OCI-LY3 (cell line): ENCODE measurements around the gene CMAS.
"Not testable (repeated sequence)": the region's sequence is repeated elsewhere in the genome, so short reads cannot be mapped to it uniquely, and the experiment has no call there.

Experiments used
- H2AFZ ChIP-seq: fragments of 200-600, 300-600 bp; shearing (Covaris generic); 2 replicates; pipeline ENCODE4 v1.6.0; 2014; ENCODE audit warnings: antibody characterized with exemption, low read depth, low read length
- H3K27ac ChIP-seq: fragments of 200-600, 300-600 bp; sonication (generic); 2 replicates; pipeline ENCODE4 v1.5.1; 2014; ENCODE audit warnings: mild to moderate bottlenecking, low read length, moderate library complexity, mixed read lengths
- H3K27me3 ChIP-seq: fragments of 200-600, 300-600 bp; sonication (generic); 2 replicates; pipeline ENCODE4 v1.6.1; 2014; ENCODE audit warnings: low read depth, low read length, mixed read lengths
- H3K36me3 ChIP-seq: fragments of 200-600, 300-600 bp; sonication (generic); replicated peaks from 2 replicates; pipeline ENCODE3; 2014; ENCODE audit warnings: low read depth, low read length, mixed read lengths
- H3K4me1 ChIP-seq: fragments of 300-600, 200-600 bp; sonication (generic); 2 replicates; pipeline ENCODE4 v1.6.1; 2014; ENCODE audit warnings: low read length, mixed read lengths
- H3K4me2 ChIP-seq: fragments of 200-600, 300-600 bp; sonication (generic); 2 replicates; pipeline ENCODE4 v1.6.1; 2014; ENCODE audit warnings: low read length, mixed read lengths
- H3K4me3 ChIP-seq: fragments of 300-600, 200-600 bp; sonication (generic); 2 replicates; pipeline ENCODE4 v1.5.1; 2014; ENCODE audit warnings: antibody characterized with exemption, mild to moderate bottlenecking, low read length, moderate library complexity
- H3K79me2 ChIP-seq: fragments of 300-600, 200-600 bp; shearing (Covaris generic); 2 replicates; pipeline ENCODE4 v1.6.1; 2014; ENCODE audit warnings: mild to moderate bottlenecking, low read length, mixed read lengths
- H3K9ac ChIP-seq: fragments of 300-600, 200-600 bp; shearing (Covaris generic); 2 replicates; pipeline ENCODE4 v1.6.0; 2014; ENCODE audit warnings: mild to moderate bottlenecking, low read length, moderate library complexity
- H3K9me3 ChIP-seq: fragments of 200-600, 300-600 bp; shearing (Covaris generic); 2 replicates; pipeline ENCODE4 v1.6.1; 2014; ENCODE audit warnings: low read length, mixed read lengths; ENCODE audit not compliant: insufficient read depth
- H4K20me1 ChIP-seq: fragments of 200-600, 300-600 bp; sonication (generic); 2 replicates; pipeline ENCODE4 v1.6.1; 2016; ENCODE audit warnings: low read length, mixed read lengths; ENCODE audit not compliant: insufficient read depth
- EZH2phosphoT487 ChIP-seq: fragments of 200-600 bp; shearing (Covaris generic); IDR thresholded peaks from 2 replicates; pipeline ENCODE4 v1.6.1; 2018; ENCODE audit warnings: antibody characterized with exemption, mixed run types, low read depth
- TF ChIP-seq, protein P1 (sequence below): fragments of 200-600, 300-600 bp; sonication (generic); IDR thresholded peaks from 2 replicates; pipeline ENCODE4 v1.5.1; 2014; ENCODE audit warnings: antibody characterized with exemption, low read length, low read depth

The CMAS gene

DNA sequence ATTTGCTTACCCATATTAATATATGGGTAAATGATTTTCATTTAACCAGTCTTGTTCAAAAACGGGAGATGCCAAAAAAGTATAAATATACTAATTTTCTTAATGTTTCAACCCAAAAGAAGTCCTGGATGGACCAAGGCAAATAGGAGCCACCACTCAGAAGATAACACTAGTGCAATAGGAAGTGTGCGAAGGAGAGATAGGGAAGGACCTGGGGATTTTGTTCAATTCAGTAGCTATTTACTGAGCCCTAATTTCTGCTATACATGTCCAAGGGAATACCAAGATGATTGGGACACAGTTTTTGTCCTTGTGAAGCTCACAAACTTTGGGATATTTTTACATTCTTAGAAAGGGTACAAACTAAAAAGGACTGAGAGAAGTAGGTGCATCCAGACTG lies 1.5 kb downstream of the CMAS start:
- H3K27ac ChIP-seq = no peak overlapping the region
- peak overlapping the region; percentile 94 for H3K4me3 ChIP-seq
- H3K9ac ChIP-seq = no peak overlapping the region

DNA sequence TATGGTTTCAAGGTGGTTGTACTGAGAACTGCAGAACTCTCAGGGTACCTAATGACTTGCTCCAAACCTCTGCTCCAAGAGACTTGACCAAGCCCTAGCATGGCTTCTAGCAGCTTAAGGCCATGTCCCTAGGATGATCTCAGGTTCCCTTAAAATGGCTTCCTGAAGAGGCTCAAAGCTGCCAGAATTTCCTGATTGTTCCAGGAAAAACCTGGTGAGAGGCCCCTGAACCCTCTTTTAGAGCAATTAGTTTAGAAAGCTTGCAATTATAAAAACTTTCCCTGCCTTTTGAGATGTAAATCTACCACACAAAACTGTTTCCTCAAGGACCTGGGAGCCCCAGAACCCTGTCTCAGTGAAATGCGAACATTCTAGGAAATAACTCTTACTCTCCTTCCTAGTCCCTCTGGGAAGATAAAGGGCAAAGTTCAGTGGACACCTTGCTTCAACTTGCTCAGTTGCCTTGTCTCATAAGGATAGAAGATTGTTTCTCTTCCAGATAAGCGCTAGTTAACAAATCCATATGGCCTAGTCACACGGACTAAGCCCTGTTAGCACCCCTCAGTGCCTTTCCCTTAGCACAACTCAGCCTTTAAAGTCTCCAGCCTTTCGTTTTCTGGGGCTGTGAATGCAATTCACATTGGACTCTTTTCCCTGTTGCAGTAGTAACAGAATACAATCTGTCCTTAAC lies 2.5 kb downstream of the CMAS start:
- no peaks in the 10 kb centered on the region for H3K9me3 ChIP-seq
- H4K20me1 ChIP-seq = peaks cover 21% of the 10 kb centered on the region; the same call in 1 of the 2 replicates
- peaks cover 8% of the 10 kb centered on the region for H3K4me1 ChIP-seq
- peaks cover 58% of the 10 kb centered on the region for H3K79me2 ChIP-seq
- peaks cover 24% of the 10 kb centered on the region for H3K36me3 ChIP-seq
- H3K27me3 ChIP-seq = no peaks in the 10 kb centered on the region
- no peak overlapping the region for H3K4me2 ChIP-seq
- no peak overlapping the region for H3K9ac ChIP-seq
- H2AFZ ChIP-seq = no peak overlapping the region
- no peak overlapping the region for H3K27ac ChIP-seq
- TF ChIP-seq EZH2phosphoT487 = no peak
- TF ChIP-seq, protein P1, sequence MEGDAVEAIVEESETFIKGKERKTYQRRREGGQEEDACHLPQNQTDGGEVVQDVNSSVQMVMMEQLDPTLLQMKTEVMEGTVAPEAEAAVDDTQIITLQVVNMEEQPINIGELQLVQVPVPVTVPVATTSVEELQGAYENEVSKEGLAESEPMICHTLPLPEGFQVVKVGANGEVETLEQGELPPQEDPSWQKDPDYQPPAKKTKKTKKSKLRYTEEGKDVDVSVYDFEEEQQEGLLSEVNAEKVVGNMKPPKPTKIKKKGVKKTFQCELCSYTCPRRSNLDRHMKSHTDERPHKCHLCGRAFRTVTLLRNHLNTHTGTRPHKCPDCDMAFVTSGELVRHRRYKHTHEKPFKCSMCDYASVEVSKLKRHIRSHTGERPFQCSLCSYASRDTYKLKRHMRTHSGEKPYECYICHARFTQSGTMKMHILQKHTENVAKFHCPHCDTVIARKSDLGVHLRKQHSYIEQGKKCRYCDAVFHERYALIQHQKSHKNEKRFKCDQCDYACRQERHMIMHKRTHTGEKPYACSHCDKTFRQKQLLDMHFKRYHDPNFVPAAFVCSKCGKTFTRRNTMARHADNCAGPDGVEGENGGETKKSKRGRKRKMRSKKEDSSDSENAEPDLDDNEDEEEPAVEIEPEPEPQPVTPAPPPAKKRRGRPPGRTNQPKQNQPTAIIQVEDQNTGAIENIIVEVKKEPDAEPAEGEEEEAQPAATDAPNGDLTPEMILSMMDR = no peak
- H3K4me3 ChIP-seq = no peak overlapping the region

More for the DNA sequence above, 1.5 kb downstream of the CMAS start:
- peaks cover 21% of the 10 kb centered on the region; the same call in 1 of the 2 replicates for H4K20me1 ChIP-seq
- peaks cover 52% of the 10 kb centered on the region for H3K79me2 ChIP-seq
- peak overlapping the region; percentile 89 for H3K4me2 ChIP-seq
- peaks cover 8% of the 10 kb centered on the region for H3K4me1 ChIP-seq
- H3K27me3 ChIP-seq = no peaks in the 10 kb centered on the region
- TF ChIP-seq, protein P1 = no peak
- TF ChIP-seq EZH2phosphoT487 = no peak
- H2AFZ ChIP-seq = no peak overlapping the region
- no peaks in the 10 kb centered on the region for H3K9me3 ChIP-seq
- H3K36me3 ChIP-seq = peaks cover 24% of the 10 kb centered on the region

DNA sequence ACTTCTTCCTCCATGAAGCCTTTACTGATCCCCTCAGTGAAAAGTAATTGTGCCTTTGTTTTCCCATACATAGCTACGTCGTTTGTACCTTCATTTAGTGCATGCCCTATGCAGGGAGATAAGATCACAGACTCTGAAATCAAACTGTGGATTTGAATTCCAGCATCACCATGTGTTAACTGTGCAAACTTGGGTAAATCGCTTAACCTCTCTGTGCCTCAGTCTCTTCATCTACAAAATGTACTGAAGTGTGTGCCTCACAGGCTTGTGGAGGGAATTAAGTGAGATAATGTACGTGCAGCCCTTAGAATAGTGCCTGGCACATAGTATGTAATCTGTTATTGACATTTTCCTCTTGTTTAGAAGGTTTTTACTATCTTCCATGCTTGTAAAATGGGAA lies 4.1 kb downstream of the CMAS start:
- H3K9me3 ChIP-seq = no peaks in the 10 kb centered on the region
- TF ChIP-seq, protein P1 = no peak
- TF ChIP-seq EZH2phosphoT487 = no peak
- peaks cover 21% of the 10 kb centered on the region; the same call in 1 of the 2 replicates for H4K20me1 ChIP-seq
- H2AFZ ChIP-seq = no peak overlapping the region
- no peak overlapping the region for H3K9ac ChIP-seq
- H3K79me2 ChIP-seq = peaks cover 58% of the 10 kb centered on the region
- H3K27me3 ChIP-seq = no peaks in the 10 kb centered on the region
- no peak overlapping the region for H3K4me2 ChIP-seq
- H3K36me3 ChIP-seq = peaks cover 24% of the 10 kb centered on the region
- peaks cover 8% of the 10 kb centered on the region for H3K4me1 ChIP-seq
- H3K27ac ChIP-seq = no peak overlapping the region
- no peak overlapping the region for H3K4me3 ChIP-seq

DNA sequence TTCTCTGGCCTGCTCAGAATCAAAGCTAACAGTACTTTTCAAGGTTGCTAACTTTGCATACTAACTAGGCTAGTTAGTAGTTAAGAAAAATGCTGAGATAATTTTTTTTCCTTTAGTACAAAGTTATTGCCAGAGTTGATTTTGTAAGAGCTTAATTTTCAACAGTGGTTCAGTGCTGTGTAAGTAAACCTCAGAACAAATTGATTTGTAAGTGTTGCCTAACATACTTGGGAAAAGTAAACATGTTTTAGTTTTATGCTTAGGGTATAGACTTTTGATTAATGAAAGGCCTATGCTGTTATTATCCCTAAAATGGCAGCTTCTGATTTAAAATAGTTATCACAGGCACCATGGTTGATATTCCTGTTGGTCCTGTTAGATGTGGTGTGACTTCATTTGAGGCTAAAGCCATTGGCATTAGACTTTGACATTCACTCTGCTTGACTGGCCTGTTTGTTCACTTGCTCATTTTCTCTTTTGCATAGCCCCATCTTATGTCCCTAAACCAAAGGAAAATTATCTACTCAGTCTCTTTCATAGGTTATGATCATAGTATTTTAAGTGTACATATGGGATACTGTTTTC lies 5.2 kb downstream of the CMAS start:
- peaks cover 8% of the 10 kb centered on the region for H3K4me1 ChIP-seq
- H3K27me3 ChIP-seq = no peaks in the 10 kb centered on the region
- H3K4me3 ChIP-seq = no peak overlapping the region
- no peak overlapping the region for H3K9ac ChIP-seq
- H3K36me3 ChIP-seq = peaks cover 33% of the 10 kb centered on the region
- H3K79me2 ChIP-seq = peaks cover 58% of the 10 kb centered on the region
- no peak overlapping the region for H3K27ac ChIP-seq
- H3K4me2 ChIP-seq = no peak overlapping the region
- H2AFZ ChIP-seq = no peak overlapping the region
- no peaks in the 10 kb centered on the region for H3K9me3 ChIP-seq
- peaks cover 21% of the 10 kb centered on the region; the same call in 1 of the 2 replicates for H4K20me1 ChIP-seq
- TF ChIP-seq, protein P1 = no peak
- no peak for TF ChIP-seq EZH2phosphoT487

DNA sequence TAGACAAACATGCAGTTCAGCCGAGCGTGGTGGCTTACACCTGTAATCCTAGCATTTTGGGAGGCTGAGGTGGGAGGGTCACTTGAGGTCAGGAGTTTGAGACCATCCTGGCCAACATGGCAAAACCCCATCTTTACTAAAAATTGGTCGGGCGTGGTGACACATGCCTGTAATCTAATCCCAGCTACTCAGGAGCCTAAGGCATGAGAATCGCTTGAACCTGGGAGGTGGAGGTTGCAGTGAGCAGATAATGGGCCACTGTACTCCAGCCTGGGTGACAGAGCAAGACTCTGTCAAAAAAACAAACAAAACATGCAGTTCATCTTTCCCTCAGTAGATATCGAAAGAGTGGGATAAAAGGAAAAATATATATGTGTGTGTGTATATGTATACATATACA lies 7.0 kb downstream of the CMAS start:
- peaks cover 40% of the 10 kb centered on the region for H3K79me2 ChIP-seq

More for the DNA sequence above, 7.0 kb downstream of the CMAS start:
- not testable (repeated sequence) for H3K27ac ChIP-seq, H3K4me2 ChIP-seq, H3K9me3 ChIP-seq, H3K9ac ChIP-seq, H2AFZ ChIP-seq, H3K4me1 ChIP-seq, H3K27me3 ChIP-seq, H3K4me3 ChIP-seq
- H4K20me1 ChIP-seq = peaks cover 18% of the 10 kb centered on the region; the same call in 1 of the 2 replicates
- H3K36me3 ChIP-seq = peaks cover 38% of the 10 kb centered on the region
